Measurements from ENCODE around the gene ZNF536. TPM values are rescaled to one million over a fixed set of nuclear protein-coding genes. Genes with fewer than 3 reads are reported as not detected.
A peak's percentile ranks its signal among the peaks of the same experiment; 100 is the strongest.

The ZNF536 gene
- total RNA-seq, 1 experiment from 2014 or later: not detected

DNA sequence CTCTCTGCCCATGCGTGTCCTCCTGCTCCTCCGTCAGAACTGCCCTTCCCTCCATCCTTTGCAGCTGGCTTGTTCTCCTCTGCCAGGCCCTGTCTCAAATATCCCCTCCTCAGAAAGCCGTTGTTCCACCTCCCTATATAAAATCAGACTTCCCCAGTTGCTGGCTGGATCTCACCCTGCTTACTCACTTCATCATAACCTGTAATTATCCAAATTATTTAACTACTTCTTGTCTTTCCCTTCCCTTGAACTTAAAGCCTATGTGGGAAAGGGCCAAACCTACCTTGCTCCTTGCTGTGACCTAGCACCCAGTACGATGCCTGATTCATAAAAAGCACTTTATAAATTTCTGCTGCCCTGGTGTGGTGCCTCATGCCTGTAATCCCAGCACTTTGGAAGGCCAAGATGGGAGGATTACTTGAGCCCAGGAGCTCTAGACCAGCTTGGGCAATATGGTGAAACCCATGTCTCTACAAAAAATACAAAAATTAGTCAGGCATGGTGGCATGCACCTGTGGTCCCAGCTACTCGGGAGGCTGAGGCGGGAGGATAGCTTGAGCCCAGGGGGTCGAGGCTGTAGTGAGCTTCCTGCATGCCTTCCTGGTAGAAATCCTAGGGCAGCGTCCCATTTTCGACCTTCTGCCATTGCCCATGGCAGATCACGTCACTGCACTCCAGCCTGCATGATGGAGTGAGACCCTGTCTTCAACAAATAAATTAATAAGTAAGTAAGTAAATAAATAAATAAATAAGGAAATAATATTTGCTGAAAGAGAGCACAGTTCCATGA is 39.5 kb upstream of the ZNF536 start:
- Mint-ChIP-seq H3K4me1 (ENCODE audit: low read depth, unreplicated experiment) (no peaks in the 10 kb centered on the region), H3K36me3 (ENCODE audit: insufficient read depth, unreplicated experiment) (no peaks in the 10 kb centered on the region), H3K27ac (ENCODE audit: unreplicated experiment) (peak overlapping the region; percentile 9), H3K9me3 (ENCODE audit: unreplicated experiment) (peaks cover 14% of the 10 kb centered on the region), H3K27me3 (ENCODE audit: insufficient read depth, unreplicated experiment) (no peaks in the 10 kb centered on the region), H3K4me3 (ENCODE audit: unreplicated experiment) (no peak overlapping the region)
- TF ChIP-seq CTCF (IDR thresholded peaks at IDR 0.05; ENCODE audit: insufficient read depth in 1 of 2, low read depth in 1 of 2, low read length in 1 of 2, severe bottlenecking in 1 of 2, unreplicated experiment in 1 of 2): no peak
- H3K9me3 ChIP-seq: 0 out of 2 replicates have a peak, but pooled peaks cover 4% of the 10 kb centered on the region
- H3K4me1 ChIP-seq: peaks cover 17% of the 10 kb centered on the region
- DNase-seq: no peak
- H3K36me3 ChIP-seq (ENCODE audit: control insufficient read depth, insufficient read depth, low read length): no peaks in the 10 kb centered on the region
- POLR2A ChIA-PET: no interaction called here
- intact Hi-C loops (cut with micrococcal nuclease; ENCODE audit: unreplicated experiment): no loop called here
- H3K27me3 ChIP-seq (replicated peaks; ENCODE audit: control insufficient read depth, insufficient read depth, low read length): no peaks in the 10 kb centered on the region
- CTCF ChIA-PET: no interaction called here
- H3K4me3 ChIP-seq (ENCODE audit: low read depth, low read length): no peak overlapping the region
- no TSS peak for BruUV-seq (replicated peaks)

GRCh38 chr19:30333291-30334065 is 38.7 kb upstream of the ZNF536 start:
- Mint-ChIP-seq H3K27ac (ENCODE audit: unreplicated experiment) (no peak overlapping the region), H3K4me1 (ENCODE audit: low read depth, unreplicated experiment) (no peaks in the 10 kb centered on the region), H3K36me3 (ENCODE audit: insufficient read depth, unreplicated experiment) (no peaks in the 10 kb centered on the region), H3K27me3 (ENCODE audit: insufficient read depth, unreplicated experiment) (no peaks in the 10 kb centered on the region), H3K9me3 (ENCODE audit: unreplicated experiment) (peaks cover 14% of the 10 kb centered on the region), H3K4me3 (ENCODE audit: unreplicated experiment) (no peak overlapping the region)
- Histone ChIP-seq H3K36me3 (ENCODE audit: control insufficient read depth, insufficient read depth, low read length) (no peaks in the 10 kb centered on the region), H3K4me3 (ENCODE audit: low read depth, low read length) (no peak overlapping the region), H3K4me1 (peaks cover 13% of the 10 kb centered on the region), H3K27me3 (replicated peaks; ENCODE audit: control insufficient read depth, insufficient read depth, low read length) (no peaks in the 10 kb centered on the region), H3K9me3 (no peaks in the 10 kb centered on the region)
- CTCF ChIA-PET: no interaction called here
- DNase-seq: no peak
- no TSS peak for BruUV-seq (replicated peaks)
- POLR2A ChIA-PET: no interaction called here
- intact Hi-C loops (cut with micrococcal nuclease; ENCODE audit: unreplicated experiment): no loop called here
- TF ChIP-seq CTCF (IDR thresholded peaks at IDR 0.05; ENCODE audit: insufficient read depth in 1 of 2, low read depth in 1 of 2, low read length in 1 of 2, severe bottlenecking in 1 of 2, unreplicated experiment in 1 of 2): no peak

GRCh38 chr19:30334841-30335240 is 37.3 kb upstream of the ZNF536 start:
- Histone ChIP-seq H3K27me3 (replicated peaks; ENCODE audit: control insufficient read depth, insufficient read depth, low read length) (no peaks in the 10 kb centered on the region), H3K36me3 (ENCODE audit: control insufficient read depth, insufficient read depth, low read length) (no peaks in the 10 kb centered on the region), H3K9me3 (no peaks in the 10 kb centered on the region), H3K4me3 (ENCODE audit: low read depth, low read length) (no peak overlapping the region), H3K4me1 (peaks cover 2% of the 10 kb centered on the region)
- DNase-seq: no peak
- peaks cover 14% of the 10 kb centered on the region for H3K9me3 Mint-ChIP-seq (ENCODE audit: unreplicated experiment)
- ChIA-PET POLR2A (no interaction called here), CTCF (no interaction called here)
- no peak overlapping the region for H3K4me3 Mint-ChIP-seq (ENCODE audit: unreplicated experiment)
- intact Hi-C loops (cut with micrococcal nuclease; ENCODE audit: unreplicated experiment): no loop called here
- no peak overlapping the region for H3K27ac Mint-ChIP-seq (ENCODE audit: unreplicated experiment)
- TF ChIP-seq CTCF (IDR thresholded peaks at IDR 0.05; ENCODE audit: insufficient read depth in 1 of 2, low read depth in 1 of 2, low read length in 1 of 2, severe bottlenecking in 1 of 2, unreplicated experiment in 1 of 2): no peak
- no peaks in the 10 kb centered on the region for H3K36me3 Mint-ChIP-seq (ENCODE audit: insufficient read depth, unreplicated experiment)
- H3K27me3 Mint-ChIP-seq (ENCODE audit: insufficient read depth, unreplicated experiment): no peaks in the 10 kb centered on the region
- H3K4me1 Mint-ChIP-seq (ENCODE audit: low read depth, unreplicated experiment): no peaks in the 10 kb centered on the region
- no TSS peak for BruUV-seq (replicated peaks)
